Dedifferentiated amniotic fluid mesenchymal stem cell (primary cell): ENCODE results near the gene CDC14A.
A peak's percentile ranks its signal among the peaks of the same experiment; 100 is the strongest.

Experiments used
- DNase-seq: peaks from one replicate; pipeline ENCODE4 v3.0.0-alpha.2; 2016; ENCODE audit errors: extremely low spot score

CDC14A gene

GRCh38 chr1:100494393-100495084 is 142.2 kb downstream of the CDC14A start:
- no peak for DNase-seq

- no peak for DNase-seq
Measured at GRCh38 chr1:100496896-100497295, 144.6 kb downstream of the CDC14A start.

- no peak for DNase-seq
Measured at GRCh38 chr1:100497796-100498195, 145.5 kb downstream of the CDC14A start.

- no peak for DNase-seq
Measured at GRCh38 chr1:100499194-100499811, 147.0 kb downstream of the CDC14A start.

GRCh38 chr1:100502052-100502792 is 149.9 kb downstream of the CDC14A start:
- no peak for DNase-seq

- DNase-seq: no peak
Measured at GRCh38 chr1:100506217-100506616, 153.9 kb downstream of the CDC14A start.

GRCh38 chr1:100510451-100510850 is 158.1 kb downstream of the CDC14A start:
- DNase-seq: no peak

- no peak for DNase-seq
Measured at GRCh38 chr1:100511058-100511457, 158.8 kb downstream of the CDC14A start.

- no peak for DNase-seq
Measured at GRCh38 chr1:100511773-100512172, 159.5 kb downstream of the CDC14A start.

GRCh38 chr1:100512803-100513352 is 160.6 kb downstream of the CDC14A start:
- no peak for DNase-seq

GRCh38 chr1:100516857-100517256 is 164.6 kb downstream of the CDC14A start:
- no peak for DNase-seq

- no peak for DNase-seq
Measured at GRCh38 chr1:100517515-100517914, 165.2 kb downstream of the CDC14A start.

GRCh38 chr1:100518023-100518422 is 165.7 kb downstream of the CDC14A start:
- DNase-seq: no peak

- no peak for DNase-seq
Measured at GRCh38 chr1:100523038-100523652, 170.8 kb downstream of the CDC14A start.

- DNase-seq: no peak
Measured at GRCh38 chr1:100524355-100524754, 172.0 kb downstream of the CDC14A start.

GRCh38 chr1:100526894-100527293 is 174.6 kb downstream of the CDC14A start:
- no peak for DNase-seq

GRCh38 chr1:100528871-100529270 is 176.6 kb downstream of the CDC14A start:
- DNase-seq: peak; percentile 64

GRCh38 chr1:100530141-100530540 is 177.8 kb downstream of the CDC14A start:
- no peak for DNase-seq

GRCh38 chr1:100530880-100531487 is 178.7 kb downstream of the CDC14A start:
- DNase-seq: no peak

GRCh38 chr1:100532645-100533044 is 180.3 kb downstream of the CDC14A start:
- no peak for DNase-seq

- DNase-seq: no peak
Measured at GRCh38 chr1:100535264-100535663, 183.0 kb downstream of the CDC14A start.

GRCh38 chr1:100536031-100536430 is 183.7 kb downstream of the CDC14A start:
- DNase-seq: no peak
